Measurements from ENCODE around the gene SLC28A3.

Gene SLC28A3

GRCh38 chr9:84294241-84294950 is 46.2 kb downstream of the SLC28A3 start:
- no peak for TF ChIP-seq CTCF (IDR thresholded peaks at IDR 0.05; ENCODE audit: low read depth, low read length)
- no peak for DNase-seq (ENCODE audit: low read depth in 2 of 2)
- no peak overlapping the region for H3K4me3 ChIP-seq (replicated peaks in 1 of 2; ENCODE audit: low read depth in 2 of 2, low read length in 2 of 2)

GRCh38 chr9:84293001-84293798 is 47.4 kb downstream of the SLC28A3 start:
- TF ChIP-seq CTCF (IDR thresholded peaks at IDR 0.05; ENCODE audit: low read depth, low read length) = no peak
- no peak for DNase-seq (ENCODE audit: low read depth in 2 of 2)
- H3K4me3 ChIP-seq (replicated peaks in 1 of 2; ENCODE audit: low read depth in 2 of 2, low read length in 2 of 2) = no peak overlapping the region

- no peak for DNase-seq (ENCODE audit: low read depth in 2 of 2)
- no peak for TF ChIP-seq CTCF (IDR thresholded peaks at IDR 0.05; ENCODE audit: low read depth, low read length)
- no peak overlapping the region for H3K4me3 ChIP-seq (replicated peaks in 1 of 2; ENCODE audit: low read depth in 2 of 2, low read length in 2 of 2)
Observed at GRCh38 chr9:84285381-84285780, 55.2 kb downstream of the SLC28A3 start.

- no peak for TF ChIP-seq CTCF (IDR thresholded peaks at IDR 0.05; ENCODE audit: low read depth, low read length)
- H3K4me3 ChIP-seq (replicated peaks in 1 of 2; ENCODE audit: low read depth in 2 of 2, low read length in 2 of 2) = no peak overlapping the region
- no peak for DNase-seq (ENCODE audit: low read depth in 2 of 2)
Observed at GRCh38 chr9:84283946-84284345, 56.6 kb downstream of the SLC28A3 start.

- peak in 1 of 2 donors; percentile 36 for DNase-seq (ENCODE audit: low read depth in 2 of 2)
Observed at GRCh38 chr9:84278130-84278529, 62.4 kb downstream of the SLC28A3 start.

GRCh38 chr9:84277646-84278045 is 62.9 kb downstream of the SLC28A3 start:
- H3K4me3 ChIP-seq (replicated peaks in 1 of 2; ENCODE audit: low read depth in 2 of 2, low read length in 2 of 2) = no peak overlapping the region
- no peak for TF ChIP-seq CTCF (IDR thresholded peaks at IDR 0.05; ENCODE audit: low read depth, low read length)
- peak in 1 of 2 donors; percentile 28 for DNase-seq (ENCODE audit: low read depth in 2 of 2)

More at GRCh38 chr9:84278130-84278529, 62.4 kb downstream of the SLC28A3 start:
- TF ChIP-seq CTCF (IDR thresholded peaks at IDR 0.05; ENCODE audit: low read depth, low read length) = no peak
- no peak overlapping the region for H3K4me3 ChIP-seq (replicated peaks in 1 of 2; ENCODE audit: low read depth in 2 of 2, low read length in 2 of 2)

All from cardiac fibroblast (primary cell).